Large intestine (tissue), 1 donor: Measurements from ENCODE around the gene VPS36. TPM values are rescaled to one million over a fixed set of nuclear protein-coding genes. Genes with fewer than 3 reads are reported as not detected.

Experiments used
- polyA plus RNA-seq: library from polyadenylated mRNA; unstranded; fragments of 120-200 nt; gene quantifications from one replicate; pipeline ENCODE4 v1.2.1, GENCODE V29; 2013

VPS36 gene
- polyA plus RNA-seq, 1 donor = 64.8 TPM

Other genes with a start within 250 kb of the VPS36 start
- 4.9 TPM for gene THSD1, start 44.5 kb downstream of the VPS36 start, polyA plus RNA-seq
- gene CKAP2, start 4.8 kb upstream of the VPS36 start, polyA plus RNA-seq = 30.1 TPM
- gene HNRNPA1L2, start 191.8 kb upstream of the VPS36 start, polyA plus RNA-seq = 13.4 TPM
- gene SUGT1, start 202.2 kb upstream of the VPS36 start, polyA plus RNA-seq = 47.3 TPM